GM12891 (cell line): ENCODE results near the gene SDK1.

Experiments used
- POLR2A ChIP-seq: IDR thresholded peaks from 2 replicates; pipeline ENCODE4 v1.6.1; 2011; ENCODE audit warnings: low read depth, low read length, control low read depth
- POLR2AphosphoS5 ChIP-seq: IDR thresholded peaks from 2 replicates; pipeline ENCODE4 v1.6.1; 2011; ENCODE audit warnings: low read depth, low read length, control low read depth
- POU2F2 ChIP-seq: IDR thresholded peaks from 2 replicates; pipeline ENCODE4 v1.6.1; 2011; ENCODE audit warnings: low read depth, mild to moderate bottlenecking, control low read depth, low read length, moderate library complexity
- SPI1 ChIP-seq: IDR thresholded peaks from 2 replicates; pipeline ENCODE4 v1.6.1; 2011; ENCODE audit warnings: low read depth, low read length, control low read depth
- TAF1 ChIP-seq: IDR thresholded peaks from 2 replicates; pipeline ENCODE4 v1.6.1; 2011; ENCODE audit warnings: low read depth, low read length, control low read depth

GRCh38 chr7:4277936-4278335 lies 976.9 kb downstream of the SDK1 start:
- TF ChIP-seq POLR2A (no peak), TAF1 (no peak), SPI1 (no peak), POLR2AphosphoS5 (no peak), POU2F2 (no peak)
